Cardiac septum (tissue), 1 donor: Measurements from ENCODE around the gene C3orf18. TPM values are rescaled to one million over a fixed set of nuclear protein-coding genes. Genes with fewer than 3 reads are reported as not detected.

Experiments
- DNase-seq: peaks from one replicate; pipeline ENCODE4 v3.0.0-alpha.2; 2020; ENCODE audit warnings: low spot score
- intact Hi-C: fragments of 100-400 bp; cut with DNase I; formaldehyde crosslinking; loops from one replicate; pipeline ENCODE4 v1.14.0; 2022
- total RNA-seq: library from RNA; stranded (reverse); fragmentation: NEBNext Ultra II Directional; extraction: Animal tissue kit (Norgen Biotek cat#: 25700); gene quantifications from one replicate; pipeline ENCODE4 v1.2.1, GENCODE V29; 2021
- donor health status: DM: no; HTN: no; CAD: no.

Gene C3orf18
- total RNA-seq, 1 donor from 2014 or later, result 35.7 TPM

DNA sequence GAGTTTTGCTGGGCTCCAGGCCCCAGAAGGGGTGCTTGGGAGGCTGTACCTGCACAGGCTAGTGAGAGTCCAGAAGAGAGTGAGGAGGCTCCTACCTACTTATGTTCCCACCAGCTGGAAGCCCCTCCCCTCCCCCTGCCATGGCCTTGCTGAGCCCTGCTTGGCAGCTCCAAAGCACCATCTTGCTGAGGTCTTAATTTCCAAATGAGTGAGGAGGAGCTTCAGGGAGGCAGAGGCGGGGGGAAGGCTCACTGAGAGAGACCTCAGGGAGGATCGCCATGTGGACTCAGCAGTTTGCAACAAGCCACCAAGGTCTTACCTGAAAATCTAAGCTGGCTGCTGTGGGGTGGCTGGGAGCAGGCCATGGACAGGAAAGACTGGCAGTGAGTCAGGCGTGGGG lies 55.4 kb downstream of the C3orf18 start:
- DNase-seq, result no peak

DNA sequence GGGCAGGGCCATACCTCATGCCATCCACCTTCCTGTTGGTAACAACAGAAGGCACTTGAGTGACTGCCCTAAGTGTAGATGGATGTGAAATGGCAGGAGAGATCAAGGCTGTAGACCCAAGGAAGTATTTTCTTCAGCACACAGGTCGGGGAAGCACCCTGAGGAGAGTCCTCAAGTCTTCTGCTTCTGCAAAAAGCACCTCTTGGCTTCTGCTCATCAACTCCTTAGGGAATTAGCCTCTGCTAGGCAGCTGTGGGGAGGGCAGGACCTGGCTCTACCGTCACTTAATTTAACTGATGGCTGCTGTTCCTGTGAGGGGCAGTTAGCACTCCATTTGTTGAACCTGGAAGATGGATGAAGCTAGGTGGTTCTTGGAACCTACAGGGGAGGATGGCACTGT lies 57.2 kb downstream of the C3orf18 start:
- intact Hi-C loops, result no loop called here

More for the DNA sequence above, 55.4 kb downstream of the C3orf18 start:
- intact Hi-C loops, result no loop called here

DNA sequence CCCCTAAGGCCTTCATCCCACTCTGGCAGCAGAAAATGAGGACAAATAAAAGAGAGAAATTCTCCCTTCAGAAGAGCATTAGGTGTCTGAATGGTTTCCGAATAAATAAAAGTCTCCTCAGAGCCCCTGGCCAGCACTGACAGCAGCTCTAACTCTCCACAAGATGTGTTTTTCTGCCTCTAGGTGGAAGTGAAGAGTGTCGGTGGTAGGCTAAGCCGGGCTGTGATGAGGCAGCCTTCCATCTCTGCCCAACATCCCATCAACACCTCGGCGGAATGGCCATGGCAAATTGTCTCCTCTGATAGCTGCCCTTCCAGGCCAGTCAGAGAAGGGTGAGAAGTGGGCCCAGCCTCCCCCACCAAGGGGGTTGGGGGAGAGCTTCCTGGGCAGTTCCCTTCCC lies 57.8 kb downstream of the C3orf18 start:
- no peak for DNase-seq
- intact Hi-C loops, result no loop called here

More for the DNA sequence above, 57.2 kb downstream of the C3orf18 start:
- DNase-seq, result no peak

DNA sequence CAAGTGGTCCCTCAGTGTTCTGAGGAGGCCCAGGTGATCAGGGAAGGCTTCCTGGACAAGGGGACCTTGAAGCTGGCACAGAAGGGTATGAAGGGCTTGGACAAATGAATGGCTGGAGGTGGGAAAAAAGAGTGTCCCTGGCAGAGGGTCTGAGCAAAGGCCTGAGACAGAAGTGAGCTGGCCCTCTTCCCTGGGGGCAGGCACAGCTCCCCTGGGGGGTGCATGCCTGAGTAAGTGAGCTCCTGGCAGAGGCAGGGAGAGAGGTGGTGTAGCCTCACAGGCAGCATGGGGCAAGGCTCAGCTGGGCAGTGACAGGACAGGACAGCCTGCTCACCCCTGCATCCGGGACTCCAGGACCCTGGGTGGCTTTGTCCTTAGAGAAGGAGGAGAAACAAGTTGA lies 58.7 kb downstream of the C3orf18 start:
- intact Hi-C loops, result no loop called here
- no peak for DNase-seq

Other genes starting within 250 kb of the C3orf18 start
- 42.0 TPM for gene HYAL2, start 245.0 kb downstream of the C3orf18 start, total RNA-seq
- 24.5 TPM for gene TUSC2, start 239.5 kb downstream of the C3orf18 start, total RNA-seq
- gene RASSF1, start 226.9 kb downstream of the C3orf18 start, total RNA-seq, result 11.0 TPM
- gene ZMYND10, start 222.0 kb downstream of the C3orf18 start, total RNA-seq, result 0.35 TPM
- gene NPRL2, start 217.0 kb downstream of the C3orf18 start, total RNA-seq, result 19.1 TPM
- gene CYB561D2, start 216.9 kb downstream of the C3orf18 start, total RNA-seq, result 6.4 TPM
- 26.6 TPM for gene TMEM115, start 208.2 kb downstream of the C3orf18 start, total RNA-seq
- 1.4 TPM for gene CACNA2D2, start 64.1 kb downstream of the C3orf18 start, total RNA-seq
- 14.4 TPM for gene HEMK1, start 1.8 kb upstream of the C3orf18 start, total RNA-seq
- gene CISH, start 44.0 kb upstream of the C3orf18 start, total RNA-seq, result 21.1 TPM
- 266 TPM for gene MAPKAPK3, start 49.4 kb upstream of the C3orf18 start, total RNA-seq
- 6.1 TPM for gene DOCK3, start 107.2 kb upstream of the C3orf18 start, total RNA-seq